T1000 (cell line): Measurements from ENCODE around the gene SESTD1.
"Not testable (repeated sequence)": the region's sequence is repeated elsewhere in the genome, so short reads cannot be mapped to it uniquely, and the experiment has no call there.

Experiments
- DNase-seq: peaks from one replicate; lab custom pipeline; 2025; ENCODE audit warnings: mixed read lengths; lab: John Stamatoyannopoulos, UW

SESTD1 gene

GRCh38 chr2:179237209-179237946 lies 27.3 kb downstream of the SESTD1 start:
- no peak for DNase-seq

- no peak for DNase-seq
These were observed 29.0 kb downstream of the SESTD1 start for GRCh38 chr2:179235463-179236108.

DNA sequence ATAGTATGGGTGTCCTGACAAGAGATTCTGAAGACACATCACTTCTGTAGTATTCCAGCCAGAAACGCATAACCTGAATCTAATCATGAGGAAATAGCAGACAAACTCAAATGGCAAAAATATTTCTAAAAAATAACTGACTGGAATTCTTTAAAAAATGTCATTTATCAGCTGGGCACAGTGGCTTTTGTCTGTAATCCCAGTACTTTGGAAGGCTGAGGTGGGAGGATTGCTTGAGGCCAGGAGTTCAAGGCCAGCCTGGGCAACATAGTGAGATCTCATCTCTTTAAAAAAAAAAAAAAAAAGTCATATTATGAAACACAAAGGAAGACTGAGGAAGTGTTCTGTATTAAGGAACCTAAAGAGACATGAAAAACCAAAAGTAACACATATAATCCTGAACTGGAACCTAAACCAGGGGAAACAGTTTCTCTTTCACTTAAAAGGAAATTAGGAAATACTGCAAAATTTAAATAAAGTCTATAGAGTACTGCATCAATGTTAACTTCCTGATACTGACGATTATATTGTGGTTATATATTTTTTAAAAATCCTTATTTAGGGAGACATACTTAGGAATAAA lies 29.9 kb downstream of the SESTD1 start:
- DNase-seq, result no peak

DNA sequence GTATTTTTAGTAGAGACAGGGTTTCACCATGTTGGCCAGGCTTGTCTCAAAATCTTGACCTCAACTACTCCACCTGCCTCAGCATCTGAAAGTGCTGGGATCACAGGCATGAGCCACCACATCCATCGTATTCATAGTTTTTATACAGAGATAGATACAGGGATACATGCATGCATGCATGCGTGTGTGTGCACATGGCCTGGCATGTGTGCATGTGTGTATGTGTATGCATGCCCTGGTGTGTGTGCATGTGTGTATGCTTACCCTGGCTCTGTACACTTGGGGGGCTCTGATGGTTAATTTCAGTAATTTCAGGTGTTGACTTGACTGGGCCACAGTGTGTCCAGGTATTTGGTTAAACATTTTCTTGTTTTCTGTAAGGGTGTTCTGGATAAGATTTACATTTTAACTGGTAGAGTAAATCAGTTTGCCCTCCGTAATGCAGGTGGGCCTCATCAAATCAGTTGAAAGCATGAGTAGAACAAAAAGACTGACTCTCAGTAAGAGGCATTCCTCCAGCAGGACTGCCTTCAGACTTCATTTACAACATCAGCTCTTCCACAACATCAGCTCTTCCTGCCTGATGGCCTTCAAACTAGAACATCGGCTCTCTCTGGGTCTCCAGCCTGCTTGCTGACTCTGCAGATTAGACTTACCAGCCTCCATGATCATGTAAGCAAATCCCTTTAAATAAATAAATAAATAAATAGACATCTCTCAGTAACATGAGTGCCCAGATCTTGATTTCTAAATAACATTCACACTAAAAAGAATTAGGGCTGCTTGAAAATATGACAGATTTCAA lies 30.8 kb downstream of the SESTD1 start:
- no peak for DNase-seq

DNA sequence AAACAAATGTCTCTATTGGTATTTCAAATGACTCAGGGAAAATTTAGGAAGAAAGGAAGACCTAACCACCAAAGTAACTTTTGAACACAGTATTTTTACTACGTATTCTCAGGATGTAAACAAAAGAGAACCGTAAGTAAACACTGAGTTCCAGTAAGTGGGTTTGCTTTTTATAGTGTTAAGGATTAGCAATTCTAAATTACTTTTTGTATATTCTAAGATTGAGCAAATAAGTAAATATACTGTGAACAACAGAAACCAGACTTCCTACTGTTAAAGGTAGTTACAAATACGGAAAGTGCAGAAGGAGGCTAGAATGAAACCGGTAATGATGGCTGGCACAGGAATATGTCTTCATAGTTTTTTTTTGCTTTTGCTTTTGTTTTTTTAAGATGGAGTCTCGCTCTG lies 31.5 kb downstream of the SESTD1 start:
- DNase-seq, result no peak

- no peak for DNase-seq
These were observed 37.7 kb downstream of the SESTD1 start for GRCh38 chr2:179226961-179227259.

GRCh38 chr2:179226203-179226960 lies 38.2 kb downstream of the SESTD1 start:
- DNase-seq, result no peak

DNA sequence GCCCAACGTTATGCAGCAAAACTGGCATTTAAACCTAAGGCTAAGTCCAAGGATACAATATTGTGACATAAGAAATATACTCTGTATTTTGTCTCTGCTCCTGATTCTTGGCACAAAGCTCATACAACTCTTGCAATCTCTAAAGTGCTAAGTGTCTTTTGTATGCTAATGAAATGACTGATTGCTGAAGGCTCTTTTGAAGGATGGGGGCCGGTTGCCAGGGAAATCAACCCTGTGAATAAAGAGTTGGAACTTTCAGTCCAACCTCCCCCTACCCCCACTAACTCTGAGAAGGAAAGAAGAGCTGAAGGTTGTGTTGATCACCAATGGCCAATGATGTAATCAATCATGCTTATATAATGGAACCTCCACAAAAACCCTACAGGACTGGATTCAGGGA lies 40.3 kb downstream of the SESTD1 start:
- DNase-seq, result no peak

DNA sequence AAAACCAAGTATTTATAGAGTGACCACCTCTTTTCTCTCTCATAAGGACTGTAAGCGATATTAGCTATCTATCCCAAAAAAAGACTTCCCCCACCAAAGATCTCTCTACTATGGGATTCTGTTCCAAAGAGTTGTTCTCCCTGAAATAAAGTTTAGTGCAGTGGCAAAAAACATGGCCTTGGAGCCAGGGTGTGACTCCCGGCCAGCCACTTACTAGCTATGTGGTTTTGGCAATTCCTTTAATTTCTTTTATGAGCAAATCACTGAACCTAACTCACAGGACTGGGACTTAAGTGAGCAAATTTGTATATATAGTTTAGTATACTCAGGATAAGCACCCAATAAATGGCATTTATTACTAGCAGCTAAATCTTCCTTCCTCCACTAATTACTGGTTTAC lies 42.6 kb downstream of the SESTD1 start:
- DNase-seq, result no peak

- no peak for DNase-seq
These were observed 45.6 kb downstream of the SESTD1 start for GRCh38 chr2:179218848-179219594.

GRCh38 chr2:179214671-179215070 lies 50.0 kb downstream of the SESTD1 start:
- DNase-seq, result not testable (repeated sequence)

DNA sequence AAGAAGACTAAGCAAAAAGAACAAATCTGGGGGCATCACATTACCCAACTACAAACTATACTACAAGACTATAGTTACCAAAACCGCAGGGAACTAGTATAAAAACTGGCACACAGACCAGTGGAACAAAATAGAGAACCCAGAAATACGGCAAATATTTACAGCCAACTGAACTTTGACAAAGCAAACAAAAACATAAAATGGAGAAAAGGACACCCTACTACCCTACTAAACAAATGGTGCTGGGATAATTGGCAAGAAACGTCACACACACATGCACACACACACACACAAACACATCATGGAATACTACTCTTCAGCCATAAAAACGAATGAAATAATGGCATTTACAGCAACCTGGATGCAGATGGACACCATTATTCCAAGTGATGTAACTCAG lies 53.3 kb downstream of the SESTD1 start:
- DNase-seq, result no peak

- not testable (repeated sequence) for DNase-seq
These were observed 56.4 kb downstream of the SESTD1 start for GRCh38 chr2:179208277-179208676.

- no peak for DNase-seq
These were observed 57.6 kb downstream of the SESTD1 start for GRCh38 chr2:179207047-179207446.

DNA sequence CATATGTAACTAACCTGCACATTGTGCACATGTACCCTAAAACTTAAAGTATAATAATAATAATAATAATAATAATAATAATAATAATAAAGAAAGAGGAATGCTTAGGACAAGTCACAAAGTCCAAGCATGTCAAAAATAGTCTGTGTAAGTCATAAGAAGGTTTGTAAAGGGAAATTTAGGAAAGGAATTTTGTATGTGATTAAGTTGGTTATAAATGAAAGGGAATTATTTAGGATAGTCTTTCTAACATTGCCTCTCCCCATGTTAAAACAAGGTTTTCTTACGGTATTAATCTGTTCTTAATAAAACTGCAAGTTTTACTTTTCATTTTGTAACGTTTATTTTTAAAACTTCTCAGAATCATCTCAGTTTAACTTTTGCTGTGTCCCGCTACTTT lies 62.8 kb downstream of the SESTD1 start:
- DNase-seq, result no peak

DNA sequence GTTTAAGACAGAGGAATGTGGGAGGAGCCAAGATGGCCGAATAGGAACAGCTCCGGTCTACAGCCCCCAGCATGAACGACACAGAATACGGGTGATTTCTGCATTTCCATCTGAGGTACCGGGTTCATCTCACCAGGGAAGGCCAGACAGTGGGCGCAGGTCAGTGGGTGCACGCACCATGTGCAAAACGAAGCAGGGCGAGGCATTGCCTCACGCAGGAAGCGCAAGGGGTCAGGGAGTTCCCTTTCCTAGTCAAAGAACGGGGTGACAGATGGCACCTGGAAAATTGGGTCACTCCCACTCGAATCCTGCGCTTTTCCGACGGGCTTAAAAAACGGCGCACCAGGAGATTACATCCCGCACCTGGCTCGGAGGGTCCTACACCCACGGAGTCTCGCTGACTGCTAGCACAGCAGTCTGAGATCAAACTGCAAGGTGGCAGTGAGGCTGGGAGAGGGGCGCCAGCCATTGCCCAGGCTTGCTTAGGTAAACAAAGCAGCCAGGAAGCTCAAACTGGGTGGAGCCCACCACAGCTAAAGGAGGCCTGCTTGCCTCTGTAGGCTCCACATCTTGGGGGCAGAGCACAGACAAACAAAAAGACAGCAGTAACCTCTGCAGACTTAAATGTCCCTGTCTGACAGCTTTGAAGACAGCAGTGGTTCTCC lies 68.6 kb downstream of the SESTD1 start:
- DNase-seq, result not testable (repeated sequence)

DNA sequence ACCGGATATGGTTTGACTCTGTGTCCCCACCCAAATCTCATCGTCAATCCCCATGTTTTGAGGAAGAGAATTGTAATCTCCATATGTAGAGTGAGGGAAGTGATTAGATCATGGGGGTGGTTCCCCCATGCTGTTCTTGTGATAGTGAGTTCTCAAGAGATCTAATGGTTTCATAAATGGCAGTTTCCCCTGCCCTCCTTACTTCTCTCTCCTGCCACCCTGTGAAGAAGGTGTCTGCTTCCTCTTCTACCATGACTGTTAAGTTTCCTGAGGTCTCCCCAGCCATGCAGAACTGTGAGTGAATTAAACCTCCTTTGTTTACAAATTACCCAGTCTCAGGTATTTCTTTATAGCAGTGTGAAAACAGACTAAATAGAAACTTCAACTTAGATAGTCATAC lies 69.5 kb downstream of the SESTD1 start:
- DNase-seq, result no peak

DNA sequence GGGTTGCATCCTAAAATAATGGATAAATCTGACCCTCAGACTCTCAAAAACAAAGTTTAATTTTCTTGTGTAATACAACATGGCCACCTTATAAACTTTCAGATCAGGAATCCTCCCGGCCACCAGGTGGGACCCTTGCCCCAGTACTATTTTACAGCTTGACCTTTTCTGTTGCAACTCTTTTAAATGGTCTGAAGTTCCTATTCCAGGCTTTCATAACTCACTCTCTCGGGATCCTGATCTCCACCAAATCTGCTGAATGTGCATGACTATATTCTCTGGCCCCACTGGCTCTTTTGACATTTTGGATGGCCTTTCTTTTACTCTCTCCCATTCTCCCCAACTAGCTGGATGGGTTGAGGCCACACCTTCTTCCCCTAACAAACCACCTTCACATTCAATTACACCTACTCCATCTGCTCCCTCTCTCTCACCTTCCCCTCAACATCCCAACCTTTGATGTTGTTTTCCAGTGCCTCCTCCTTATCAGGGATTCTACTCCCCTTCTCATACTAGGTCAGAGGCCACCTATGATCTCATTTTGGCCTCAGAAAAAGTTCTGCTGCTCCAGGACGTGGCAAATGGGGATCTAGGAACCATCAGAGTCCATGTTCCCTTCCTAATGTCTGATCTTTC lies 70.8 kb downstream of the SESTD1 start:
- no peak for DNase-seq

GRCh38 chr2:179191110-179191509 lies 73.5 kb downstream of the SESTD1 start:
- no peak for DNase-seq

DNA sequence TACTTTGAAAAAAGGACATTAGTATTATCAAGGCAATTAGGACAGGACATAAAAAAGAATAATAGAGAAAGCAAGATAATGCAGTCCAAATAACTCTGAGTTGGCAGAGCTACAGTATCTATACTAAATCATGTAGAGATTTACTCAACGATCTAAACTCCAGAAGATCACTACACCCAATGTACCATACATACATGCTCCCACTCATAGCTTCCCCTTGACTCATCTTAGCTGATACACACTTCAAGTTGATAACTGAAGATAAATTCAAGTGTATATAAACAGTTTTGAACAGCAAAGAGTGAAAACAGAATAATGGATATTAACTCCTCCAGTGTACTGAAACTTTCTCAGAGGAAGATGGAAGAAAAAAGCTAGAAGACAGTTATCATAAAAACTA lies 78.5 kb downstream of the SESTD1 start:
- no peak for DNase-seq
